GM12878 (cell line): ENCODE results near the gene APLP2. TPM values are rescaled to one million over a fixed set of nuclear protein-coding genes. Genes with fewer than 3 reads are reported as not detected.
A peak's percentile ranks its signal among the peaks of the same experiment; 100 is the strongest.

ENCODE experiments used
- ATAC-seq: fragments of 200-7000 bp; cut with Tn5 transposase; 3 replicates; pipeline ENCODE4 v1.9.1; 2020; ENCODE audit warnings: mild to moderate bottlenecking, moderate library complexity
- BruUV-seq: library from RNA; stranded (reverse); fragments of 400-500 nt; replicated peaks from 2 replicates; lab custom pipeline; 2021; lab: Mats Ljungman, UMichigan
- CTCF ChIA-PET: fragments of 300-600 bp; sonication (Branson Sonifier 250); formaldehyde crosslinking; extraction: SDS; loops from one replicate; lab custom pipeline; 2021; ENCODE audit warnings: inconsistent platforms; lab: Yijun Ruan, JAX
- POLR2A ChIA-PET: fragments of 350-600 bp; formaldehyde crosslinking; extraction: SDS; loops from one replicate; lab custom pipeline; 2021; ENCODE audit warnings: inconsistent platforms; lab: Charles Lee
- RAD21 ChIA-PET: fragments of 300-600 bp; sonication (Branson Sonifier 250); formaldehyde crosslinking; loops from one replicate; lab custom pipeline; 2023; ENCODE audit warnings: antibody characterized with exemption; ENCODE audit not compliant: unreplicated experiment; lab: Charles Lee
- SMC1A ChIA-PET: fragments of 300-600 bp; sonication (Branson Sonifier 250); formaldehyde crosslinking; loops from one replicate; lab custom pipeline; 2023; ENCODE audit not compliant: unreplicated experiment, uncharacterized antibody; lab: Charles Lee
- DNase-seq: peaks from one replicate; pipeline ENCODE4 v3.0.0-alpha.2; 2011; ENCODE audit warnings: low read depth, low spot score
- FAIRE-seq: peaks from 3 replicates; lab custom pipeline; 2011; peaks lifted over from hg19 to GRCh38; lab: Jason Lieb, UNC
- H2AFZ ChIP-seq: 2 replicates; pipeline ENCODE4 v1.6.0; 2011; ENCODE audit warnings: low read depth, low read length, control low read depth; ENCODE audit not compliant: control insufficient read depth
- H3K27ac ChIP-seq: 2 replicates; pipeline ENCODE4 v1.5.1; 2011; ENCODE audit warnings: control low read depth; ENCODE audit not compliant: control insufficient read depth, insufficient read depth
- H3K27me3 ChIP-seq, 2 experiments: replicated peaks in 1 of 2; 2 replicates each; pipeline versions ENCODE4 v1.6.0 to v1.6.1; 2011; ENCODE audit warnings: low read length in 1 of 2; ENCODE audit not compliant: control insufficient read depth in 2 of 2, insufficient read depth in 2 of 2
- H3K36me3 ChIP-seq, 2 experiments: 2 replicates each; pipeline ENCODE4 v1.5.1; 2011; ENCODE audit warnings: low read length in 1 of 2; ENCODE audit not compliant: control insufficient read depth in 2 of 2, insufficient read depth in 2 of 2
- H3K4me1 ChIP-seq: 2 replicates; pipeline ENCODE4 v1.6.1; 2011; ENCODE audit warnings: mild to moderate bottlenecking, low read length, moderate library complexity, mixed read lengths; ENCODE audit not compliant: control insufficient read depth, insufficient read depth
- H3K4me2 ChIP-seq: 2 replicates; pipeline ENCODE4 v1.6.0; 2011; ENCODE audit warnings: control low read depth; ENCODE audit not compliant: control insufficient read depth, insufficient read depth
- H3K4me3 ChIP-seq: fragments of 200-600 bp; sonication (generic); 2 replicates; pipeline ENCODE4 v1.5.1; 2016
- H3K79me2 ChIP-seq: 2 replicates; pipeline ENCODE4 v1.6.0; 2011; ENCODE audit warnings: low read length; ENCODE audit not compliant: control insufficient read depth, insufficient read depth
- H3K9ac ChIP-seq: 2 replicates; pipeline ENCODE4 v1.8.0; 2011; ENCODE audit warnings: low read length, control low read depth, mixed read lengths; ENCODE audit not compliant: control insufficient read depth, insufficient read depth
- H3K9me3 ChIP-seq: replicated peaks from 3 replicates; pipeline ENCODE4 v1.5.1; 2011; ENCODE audit warnings: mild to moderate bottlenecking, low read length; ENCODE audit not compliant: control insufficient read depth, insufficient read depth
- H4K20me1 ChIP-seq: 2 replicates; pipeline ENCODE4 v1.6.0; 2011; ENCODE audit not compliant: control insufficient read depth, insufficient read depth
- BHLHE40 ChIP-seq, 2 experiments: fragments of 450-650 bp in 1 of 2; IDR thresholded peaks; 2 replicates each; pipeline ENCODE4 v1.6.1; 2011 to 2017; ENCODE audit warnings: low read depth in 2 of 2, borderline replicate concordance in 1 of 2, improper control_type of control experiment in 1 of 2, low read length in 1 of 2, mild to moderate bottlenecking in 1 of 2
- BMI1 ChIP-seq: fragments of 450-650 bp; IDR thresholded peaks from 2 replicates; pipeline ENCODE4 v1.6.1; 2016; ENCODE audit warnings: mild to moderate bottlenecking, moderate library complexity, borderline replicate concordance
- DPF2 ChIP-seq: fragments of 450-650 bp; IDR thresholded peaks from 2 replicates; pipeline ENCODE4 v1.6.1; 2017; ENCODE audit warnings: mild to moderate bottlenecking
- HDAC6 ChIP-seq: fragments of 200-600 bp; sonication (generic); IDR thresholded peaks from one replicate; pipeline ENCODE4 v1.8.0; 2017; ENCODE audit warnings: antibody characterized with exemption; ENCODE audit not compliant: unreplicated experiment
- IKZF1 ChIP-seq: fragments of 450-650 bp; conservative IDR thresholded peaks from 2 replicates; pipeline ENCODE4 v1.6.1; 2017; ENCODE audit warnings: antibody characterized with exemption, mild to moderate bottlenecking
- MEF2A ChIP-seq: IDR thresholded peaks from 2 replicates; pipeline ENCODE4 v1.6.1; 2011; ENCODE audit warnings: low read depth, mild to moderate bottlenecking, low read length, moderate library complexity; ENCODE audit not compliant: insufficient read depth
- MLLT1 ChIP-seq: fragments of 450-650 bp; IDR thresholded peaks from 2 replicates; pipeline ENCODE4 v1.6.1; 2016; ENCODE audit warnings: mild to moderate bottlenecking
- POLR2A ChIP-seq: IDR thresholded peaks from 2 replicates; pipeline ENCODE4 v1.6.1; 2011; ENCODE audit warnings: low read depth, mild to moderate bottlenecking, low read length
- RAD21 ChIP-seq: IDR thresholded peaks from 2 replicates; pipeline ENCODE4 v1.6.1; 2011; ENCODE audit warnings: mild to moderate bottlenecking, low read depth, low read length, moderate library complexity; ENCODE audit not compliant: insufficient read depth
- SRF ChIP-seq, 2 experiments: IDR thresholded peaks; 2 replicates each; pipeline ENCODE4 v1.6.1; 2011; ENCODE audit warnings: low read depth in 2 of 2, low read length in 2 of 2, mild to moderate bottlenecking in 1 of 2, moderate library complexity in 1 of 2
- STAT3 ChIP-seq: IDR thresholded peaks from 2 replicates; pipeline ENCODE4 v1.6.1; 2011; ENCODE audit warnings: low read depth, low read length, improper control_type of control experiment
- YY1 ChIP-seq: IDR thresholded peaks from 2 replicates; pipeline ENCODE4 v1.6.1; 2011; ENCODE audit warnings: low read depth, mild to moderate bottlenecking, low read length
- WGBS: methylation state at CpG from one replicate; pipeline ENCODE4 v1.1.6; 2016; ENCODE audit warnings: low lambda C conversion rate; ENCODE audit not compliant: insufficient replicate concordance, insufficient coverage; ENCODE audit errors: missing lambda C conversion rate; 5-methylcytosine and 5-hydroxymethylcytosine counted together
- in situ Hi-C: fragments of 300-500 bp; cut with MboI; formaldehyde crosslinking; loops from 9 replicates; pipeline ENCODE4 v1.14.3; 2018; ENCODE audit warnings: mixed read lengths
- intact Hi-C: fragments of 100-400 bp; cut with micrococcal nuclease; formaldehyde crosslinking; loops from one replicate; pipeline ENCODE4 v1.14.2; 2022; ENCODE audit not compliant: unreplicated experiment
- polyA plus RNA-seq, 11 experiments: library from polyadenylated mRNA; depleted of rRNA in 4 of 11; unstranded in 6 of 11; stranded (reverse) in 5 of 11; fragments of >200 nt; fragmentation: Nextera tagmentation in 4 of 11; fragmentation: Illumina TruSeq in 1 of 11; extraction: Ambion mirVana in 4 of 11; extraction: Trizol in 1 of 11; gene quantifications; 1 replicate in 1 of 11; 2 replicates in 10 of 11; pipeline versions ENCODE4 v1.2.1 to v1.2.3, GENCODE V29; 2011 to 2016; ENCODE audit warnings: inconsistent platforms in 2 of 11, missing spikeins in 2 of 11, low read depth in 1 of 11
- total RNA-seq, 4 experiments: library from RNA; depleted of rRNA in 3 of 4; stranded (reverse); fragments of >200 nt in 3 of 4; fragmentation: Illumina TruSeq in 1 of 4; extraction: Trizol in 1 of 4; gene quantifications; 2 replicates each; pipeline versions ENCODE4 v1.2.1 to v1.2.3, GENCODE V29; 2013 to 2021
- TF ChIP-seq, protein P1 (sequence below): IDR thresholded peaks from 2 replicates; pipeline ENCODE4 v1.6.1; 2011; ENCODE audit warnings: borderline replicate concordance, low read depth, mild to moderate bottlenecking, moderate library complexity, mixed read lengths, low read length; ENCODE audit not compliant: insufficient read depth; ENCODE audit errors: extremely low read length
- TF ChIP-seq, protein P2 (sequence below), 3 experiments: IDR thresholded peaks in 2 of 3; conservative IDR thresholded peaks in 1 of 3; 2 replicates each; pipeline ENCODE4 v1.5.1; 2011; ENCODE audit warnings: low read depth in 3 of 3, low read length in 3 of 3, mild to moderate bottlenecking in 3 of 3, control low read depth in 2 of 3, moderate library complexity in 2 of 3, inconsistent platforms in 1 of 3, mixed read lengths in 1 of 3; ENCODE audit not compliant: control insufficient read depth in 2 of 3, insufficient read depth in 1 of 3; ENCODE audit errors: extremely low read depth in 1 of 3
- TF ChIP-seq, protein P3 (sequence below): fragments of 450-650 bp; conservative IDR thresholded peaks from 2 replicates; pipeline ENCODE4 v1.6.1; 2017; ENCODE audit warnings: mild to moderate bottlenecking, moderate library complexity

Gene APLP2
- total and polyA plus RNA-seq, 10 of the 15 experiments (the other 5 are each of a cell fraction or from before 2014, with no cell fraction given) = 2.3 to 38.8 (median 21.3) TPM

GRCh38 chr11:130159657-130160497 lies 90.2 kb downstream of the APLP2 start, which contains the start of gene ST14:
ST14 (plus strand) TSS chr11:130159782; CDS start chr11:130159980, 198 bp downstream.
- ChIA-PET RAD21 (interaction anchor here (0.7 to 1.4 kb wide), 2 partner anchors 27 to 53 kb away, joined by 3 to 4 read pairs; no protein-coding TSS in a partner anchor), CTCF (interaction anchor here (3.3 kb wide), 1 partner anchor 9 kb away, joined by 10 read pairs; no protein-coding TSS in a partner anchor), POLR2A (interaction anchor here (1.0 to 1.2 kb wide), 3 partner anchors 9 to 21 kb away, joined by 3 to 4 read pairs (median 4); no protein-coding TSS in a partner anchor), SMC1A (interaction anchor here (1.3 to 2.6 kb wide), 2 partner anchors 10 to 13 kb away, joined by 3 to 14 read pairs; no protein-coding TSS in a partner anchor)
- ATAC-seq = peak; percentile 64
- H3K36me3 ChIP-seq = no peaks in the 10 kb centered on the region
- no peaks in the 10 kb centered on the region for H3K79me2 ChIP-seq
- no peak for FAIRE-seq
- no peak within 1 kb of the TSS for H3K27ac ChIP-seq
- no peaks in the 10 kb centered on the region for H4K20me1 ChIP-seq
- intact Hi-C loops = no loop called here
- peaks cover 16 to 17% of the 10 kb centered on the region in 2 experiments for H3K27me3 ChIP-seq
- BruUV-seq = no TSS peak
- 3% methylated on average over 33 of the region's 89 CpGs for whole genome bisulfite sequencing
- 0 out of 2 replicates have a peak, but pooled peaks cover 6% of the 10 kb centered on the region for H3K4me1 ChIP-seq
- no peaks in the 10 kb centered on the region for H3K9me3 ChIP-seq
- H3K4me3 ChIP-seq = peak within 1 kb of the TSS; percentile 57; the same call in 1 of the 2 replicates
- peak within 1 kb of the TSS; percentile 0; the same call in 1 of the 2 replicates for H3K9ac ChIP-seq
- DNase-seq = no peak
- peak within 1 kb of the TSS; percentile 75 for H3K4me2 ChIP-seq
- H2AFZ ChIP-seq = peak within 1 kb of the TSS; percentile 16; the same call in 1 of the 2 replicates
- in situ Hi-C loops = no loop called here
- TF ChIP-seq, protein P1, sequence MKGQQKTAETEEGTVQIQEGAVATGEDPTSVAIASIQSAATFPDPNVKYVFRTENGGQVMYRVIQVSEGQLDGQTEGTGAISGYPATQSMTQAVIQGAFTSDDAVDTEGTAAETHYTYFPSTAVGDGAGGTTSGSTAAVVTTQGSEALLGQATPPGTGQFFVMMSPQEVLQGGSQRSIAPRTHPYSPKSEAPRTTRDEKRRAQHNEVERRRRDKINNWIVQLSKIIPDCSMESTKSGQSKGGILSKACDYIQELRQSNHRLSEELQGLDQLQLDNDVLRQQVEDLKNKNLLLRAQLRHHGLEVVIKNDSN = no peak
- TF ChIP-seq, protein P2, sequence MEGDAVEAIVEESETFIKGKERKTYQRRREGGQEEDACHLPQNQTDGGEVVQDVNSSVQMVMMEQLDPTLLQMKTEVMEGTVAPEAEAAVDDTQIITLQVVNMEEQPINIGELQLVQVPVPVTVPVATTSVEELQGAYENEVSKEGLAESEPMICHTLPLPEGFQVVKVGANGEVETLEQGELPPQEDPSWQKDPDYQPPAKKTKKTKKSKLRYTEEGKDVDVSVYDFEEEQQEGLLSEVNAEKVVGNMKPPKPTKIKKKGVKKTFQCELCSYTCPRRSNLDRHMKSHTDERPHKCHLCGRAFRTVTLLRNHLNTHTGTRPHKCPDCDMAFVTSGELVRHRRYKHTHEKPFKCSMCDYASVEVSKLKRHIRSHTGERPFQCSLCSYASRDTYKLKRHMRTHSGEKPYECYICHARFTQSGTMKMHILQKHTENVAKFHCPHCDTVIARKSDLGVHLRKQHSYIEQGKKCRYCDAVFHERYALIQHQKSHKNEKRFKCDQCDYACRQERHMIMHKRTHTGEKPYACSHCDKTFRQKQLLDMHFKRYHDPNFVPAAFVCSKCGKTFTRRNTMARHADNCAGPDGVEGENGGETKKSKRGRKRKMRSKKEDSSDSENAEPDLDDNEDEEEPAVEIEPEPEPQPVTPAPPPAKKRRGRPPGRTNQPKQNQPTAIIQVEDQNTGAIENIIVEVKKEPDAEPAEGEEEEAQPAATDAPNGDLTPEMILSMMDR (IDR thresholded peaks at IDR 0.05 in 2 of 3, conservative IDR thresholded peaks at IDR 0.05 in 1 of 3; ENCODE audit: control insufficient read depth in 2 of 3, extremely low read depth in 1 of 3, insufficient read depth in 1 of 3, low read depth in 3 of 3, low read length in 3 of 3) = no peak
- no peak for TF ChIP-seq YY1
- peak; percentile 70 for TF ChIP-seq IKZF1
- no peak for TF ChIP-seq RAD21
- TF ChIP-seq BMI1 = no peak
- no peak for TF ChIP-seq MLLT1
- TF ChIP-seq, protein P3, sequence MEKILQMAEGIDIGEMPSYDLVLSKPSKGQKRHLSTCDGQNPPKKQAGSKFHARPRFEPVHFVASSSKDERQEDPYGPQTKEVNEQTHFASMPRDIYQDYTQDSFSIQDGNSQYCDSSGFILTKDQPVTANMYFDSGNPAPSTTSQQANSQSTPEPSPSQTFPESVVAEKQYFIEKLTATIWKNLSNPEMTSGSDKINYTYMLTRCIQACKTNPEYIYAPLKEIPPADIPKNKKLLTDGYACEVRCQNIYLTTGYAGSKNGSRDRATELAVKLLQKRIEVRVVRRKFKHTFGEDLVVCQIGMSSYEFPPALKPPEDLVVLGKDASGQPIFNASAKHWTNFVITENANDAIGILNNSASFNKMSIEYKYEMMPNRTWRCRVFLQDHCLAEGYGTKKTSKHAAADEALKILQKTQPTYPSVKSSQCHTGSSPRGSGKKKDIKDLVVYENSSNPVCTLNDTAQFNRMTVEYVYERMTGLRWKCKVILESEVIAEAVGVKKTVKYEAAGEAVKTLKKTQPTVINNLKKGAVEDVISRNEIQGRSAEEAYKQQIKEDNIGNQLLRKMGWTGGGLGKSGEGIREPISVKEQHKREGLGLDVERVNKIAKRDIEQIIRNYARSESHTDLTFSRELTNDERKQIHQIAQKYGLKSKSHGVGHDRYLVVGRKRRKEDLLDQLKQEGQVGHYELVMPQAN = no peak
- no peak for TF ChIP-seq POLR2A
- TF ChIP-seq BHLHE40 (IDR thresholded peaks at IDR 0.05; ENCODE audit: borderline replicate concordance in 1 of 2, low read depth in 2 of 2, low read length in 1 of 2) = peak in 1 of 2 experiments; percentile 32; a peak in 1 of 4 replicates
- peak; percentile 57; the same call in 1 of the 2 replicates for TF ChIP-seq DPF2
- no peak for TF ChIP-seq STAT3
- TF ChIP-seq MEF2A = no peak
- peak; percentile 63 for TF ChIP-seq HDAC6
- no peak for TF ChIP-seq SRF (IDR thresholded peaks at IDR 0.05; ENCODE audit: low read depth in 2 of 2, low read length in 2 of 2)
